Stimulated activated CD8-positive, alpha-beta memory T cell treated with anti-CD3 and anti-CD28 coated beads, Interleukin-2, amount 100 ng/mL, for 48 hours (primary cell): ENCODE measurements around the gene LMO7.
"Not testable (repeated sequence)": the region's sequence is repeated elsewhere in the genome, so short reads cannot be mapped to it uniquely, and the experiment has no call there.

Experiments
- DNase-seq, 2 donors: peaks; one replicate each; pipeline ENCODE4 v3.0.0-alpha.2; 2020; ENCODE audit warnings: low read depth in 2 of 2

LMO7 gene

GRCh38 chr13:75743072-75743471 lies 106.9 kb downstream of the LMO7 start:
- DNase-seq: not testable (repeated sequence)

DNA sequence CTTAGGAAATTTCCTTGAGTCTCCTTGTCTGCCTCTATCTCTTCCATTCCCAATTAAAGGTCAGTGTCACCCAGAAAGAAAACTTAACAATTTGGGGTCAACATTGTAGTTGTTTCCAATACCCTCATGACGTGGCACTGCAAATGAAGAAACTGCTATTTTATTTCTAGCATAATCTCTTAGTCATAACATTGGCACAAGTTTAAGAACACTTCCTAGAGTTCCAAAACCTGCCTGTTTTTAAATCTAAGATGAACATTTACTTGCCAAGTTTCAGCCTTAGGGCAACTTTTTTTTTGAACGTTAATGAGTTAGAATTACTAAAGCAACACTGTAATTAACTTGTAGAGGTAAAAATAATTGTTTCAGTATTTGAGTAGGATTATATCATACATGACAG lies 108.0 kb downstream of the LMO7 start:
- no peak for DNase-seq

DNA sequence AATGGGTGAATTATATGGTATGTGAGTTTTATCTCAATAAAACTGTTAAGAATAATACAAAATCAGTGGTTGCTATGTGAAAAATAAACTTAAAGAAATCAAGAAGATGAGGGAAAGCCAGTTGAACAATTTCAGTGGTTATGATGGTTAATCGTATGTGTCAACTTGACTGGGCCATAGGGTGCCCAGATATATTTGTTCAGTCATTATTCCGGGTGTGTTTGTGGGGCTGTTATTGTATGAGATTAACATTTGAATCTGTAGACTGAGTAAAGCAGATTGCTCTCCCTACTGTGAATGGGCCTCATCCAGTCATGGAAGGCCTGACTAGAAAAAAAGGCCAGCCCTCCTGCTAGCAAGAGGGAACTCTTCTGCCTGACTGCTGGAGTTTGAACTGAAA lies 109.3 kb downstream of the LMO7 start:
- DNase-seq: no peak

- DNase-seq: no peak
Observed at GRCh38 chr13:75748874-75749273, 112.7 kb downstream of the LMO7 start.

- DNase-seq: no peak
Observed at GRCh38 chr13:75749407-75749806, 113.3 kb downstream of the LMO7 start.

DNA sequence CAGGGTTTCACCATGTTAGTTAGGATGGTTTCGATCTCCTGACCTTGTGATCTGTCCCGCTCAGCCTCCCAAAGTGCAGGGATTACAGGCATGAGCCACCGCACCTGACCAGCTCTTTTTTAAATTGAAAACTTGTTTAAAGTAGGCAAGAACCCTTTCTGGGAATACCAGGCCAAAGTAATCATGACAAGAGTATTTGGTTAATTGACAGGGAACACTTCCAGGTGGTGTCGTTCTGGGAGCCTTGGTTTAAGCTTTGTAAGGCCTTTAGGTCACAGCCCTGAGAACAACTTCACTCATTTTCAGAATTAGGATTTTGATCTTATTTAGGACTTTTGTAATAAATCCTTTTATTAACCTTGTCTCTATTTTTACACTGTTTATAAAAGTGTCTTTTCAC lies 115.2 kb downstream of the LMO7 start:
- DNase-seq: no peak

DNA sequence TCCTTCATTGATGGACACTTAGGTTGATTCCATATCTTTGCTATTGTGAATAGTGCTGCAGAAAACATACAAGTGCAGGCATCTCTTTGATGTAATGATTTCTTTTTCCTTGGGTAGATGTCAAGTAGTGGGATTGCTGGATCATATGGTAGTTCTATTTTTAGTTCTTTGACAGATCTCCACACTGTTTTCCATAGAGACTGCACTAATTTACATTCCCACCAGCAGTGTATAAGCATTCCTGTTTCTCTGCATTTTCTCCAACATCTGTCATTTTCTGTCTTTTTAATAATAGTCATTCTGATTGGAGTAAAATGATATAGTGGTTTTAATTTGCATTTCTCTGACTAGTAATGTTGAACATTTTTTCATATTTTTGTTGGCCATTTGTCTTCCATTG lies 116.7 kb downstream of the LMO7 start:
- no peak for DNase-seq

DNA sequence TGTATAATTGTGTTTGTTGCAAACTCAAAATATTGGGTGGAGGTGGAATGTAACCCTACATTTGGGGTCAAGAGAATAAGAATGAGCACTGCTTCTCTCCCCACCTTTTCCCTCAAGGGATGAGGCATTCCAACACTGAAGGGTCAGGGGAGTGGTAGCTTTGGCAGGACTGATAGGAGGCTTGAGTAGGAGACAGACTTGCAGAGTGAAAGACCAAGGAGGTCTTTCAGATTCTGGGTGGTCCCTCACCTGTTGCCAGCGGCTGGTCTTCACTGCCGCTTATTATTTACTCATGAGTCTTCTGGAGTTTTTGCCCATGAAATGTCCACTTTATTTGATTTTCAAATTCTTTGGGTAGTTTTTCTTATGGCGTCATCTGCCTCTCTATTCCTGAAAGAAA lies 118.8 kb downstream of the LMO7 start:
- no peak for DNase-seq

DNA sequence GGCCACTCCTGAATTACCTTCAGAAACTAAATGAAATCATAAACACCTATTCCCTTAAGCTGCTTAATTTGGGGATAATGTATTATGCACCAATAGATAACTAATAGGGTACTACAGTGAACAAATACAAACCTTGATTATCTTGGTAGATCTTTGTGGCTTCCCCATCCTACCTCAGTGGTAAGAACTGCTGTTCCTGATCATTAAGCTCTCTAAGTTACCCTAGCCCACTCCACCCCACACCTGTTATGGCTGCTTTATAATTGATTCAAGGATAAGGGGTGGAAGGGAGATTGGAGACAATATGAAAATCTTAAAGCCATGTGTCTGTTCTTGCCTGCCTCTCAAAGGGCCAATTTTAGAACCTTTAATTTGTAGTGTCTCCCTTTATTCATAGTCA lies 121.2 kb downstream of the LMO7 start:
- no peak for DNase-seq

- DNase-seq: no peak
Observed at GRCh38 chr13:75759531-75759930, 123.4 kb downstream of the LMO7 start.

- DNase-seq: no peak
Observed at GRCh38 chr13:75760131-75761021, 124.2 kb downstream of the LMO7 start.

DNA sequence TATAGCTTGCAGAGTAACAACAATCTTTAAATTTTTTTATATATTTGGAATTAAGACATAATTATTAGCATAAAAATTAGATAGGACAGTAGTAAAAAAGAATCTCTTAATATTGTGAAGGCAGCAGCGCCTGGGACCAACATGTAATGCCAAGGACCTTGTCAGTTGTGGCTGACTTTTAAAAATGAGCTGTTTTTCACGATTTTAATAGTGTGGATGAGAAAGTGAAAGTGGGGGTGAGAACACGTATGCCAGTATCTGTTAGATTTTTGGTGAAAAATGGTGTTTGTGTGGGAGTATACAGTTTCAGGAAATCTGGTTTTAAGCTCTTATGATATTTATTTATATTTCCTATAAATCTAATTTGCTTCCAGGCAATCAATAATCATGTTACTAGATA lies 125.2 kb downstream of the LMO7 start:
- DNase-seq: no peak

DNA sequence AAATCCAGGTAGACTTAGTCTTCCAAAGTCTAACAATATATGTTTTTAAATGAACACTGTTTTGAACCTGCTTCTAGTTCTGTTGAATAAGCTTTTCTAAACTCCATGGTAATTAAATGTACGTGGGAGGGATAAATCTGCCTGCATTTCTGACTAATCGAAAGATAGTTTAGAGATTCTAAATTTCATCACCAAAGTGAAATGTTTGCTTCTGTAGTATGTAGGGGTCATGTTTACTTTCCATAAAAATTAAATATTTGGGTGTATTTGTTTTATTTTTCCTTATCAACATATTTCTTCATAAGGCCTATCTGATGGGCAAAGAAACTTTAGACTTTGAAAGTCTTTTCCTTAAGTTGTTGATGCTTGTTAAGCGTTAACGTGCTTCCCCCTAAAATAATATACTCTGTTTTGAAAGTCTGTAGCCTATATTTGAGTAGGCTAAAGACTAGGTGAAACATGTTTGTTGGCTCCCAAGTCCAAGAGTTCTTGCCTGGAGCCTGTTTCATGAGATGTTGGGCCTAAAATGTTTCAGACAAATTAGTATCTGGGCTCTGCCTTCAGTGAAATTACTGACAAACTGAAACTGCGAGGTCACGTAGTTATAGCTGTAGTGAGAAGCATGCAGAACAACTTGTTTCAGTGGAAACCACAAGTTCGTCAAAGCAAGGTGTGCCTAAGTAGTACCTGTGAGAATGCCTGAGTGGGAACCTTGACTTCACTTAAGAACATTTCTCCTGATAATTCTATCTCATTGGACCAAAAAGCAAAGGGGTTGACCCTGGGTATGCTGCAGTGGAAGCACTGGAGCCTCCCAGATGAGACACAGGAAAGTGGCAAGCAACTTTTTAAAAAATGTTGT lies 126.2 kb downstream of the LMO7 start:
- DNase-seq: no peak

GRCh38 chr13:75762955-75763354 lies 126.8 kb downstream of the LMO7 start:
- DNase-seq: no peak

DNA sequence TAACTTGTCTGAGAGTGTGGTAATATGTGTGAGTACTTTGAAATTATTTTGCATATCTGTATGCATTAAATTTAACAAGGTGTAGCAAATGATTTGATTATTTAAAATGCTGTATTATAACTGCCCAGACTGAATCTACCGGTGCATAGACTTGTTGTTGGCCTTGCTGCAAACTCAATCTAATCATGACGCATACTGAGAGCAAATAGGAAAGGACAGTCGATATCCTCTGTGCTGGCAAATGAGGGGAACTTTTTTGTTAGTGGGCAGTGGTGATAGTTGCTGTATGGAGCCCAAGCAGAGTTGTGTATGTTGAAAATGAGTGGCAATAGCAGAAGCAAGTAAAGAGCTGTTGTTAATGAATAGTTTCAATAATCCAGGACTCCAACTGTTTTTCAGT lies 127.4 kb downstream of the LMO7 start:
- no peak for DNase-seq

- no peak for DNase-seq
Observed at GRCh38 chr13:75764251-75764925, 128.3 kb downstream of the LMO7 start.

GRCh38 chr13:75764926-75765310 lies 128.8 kb downstream of the LMO7 start:
- no peak for DNase-seq

GRCh38 chr13:75766636-75767035 lies 130.5 kb downstream of the LMO7 start:
- no peak for DNase-seq

DNA sequence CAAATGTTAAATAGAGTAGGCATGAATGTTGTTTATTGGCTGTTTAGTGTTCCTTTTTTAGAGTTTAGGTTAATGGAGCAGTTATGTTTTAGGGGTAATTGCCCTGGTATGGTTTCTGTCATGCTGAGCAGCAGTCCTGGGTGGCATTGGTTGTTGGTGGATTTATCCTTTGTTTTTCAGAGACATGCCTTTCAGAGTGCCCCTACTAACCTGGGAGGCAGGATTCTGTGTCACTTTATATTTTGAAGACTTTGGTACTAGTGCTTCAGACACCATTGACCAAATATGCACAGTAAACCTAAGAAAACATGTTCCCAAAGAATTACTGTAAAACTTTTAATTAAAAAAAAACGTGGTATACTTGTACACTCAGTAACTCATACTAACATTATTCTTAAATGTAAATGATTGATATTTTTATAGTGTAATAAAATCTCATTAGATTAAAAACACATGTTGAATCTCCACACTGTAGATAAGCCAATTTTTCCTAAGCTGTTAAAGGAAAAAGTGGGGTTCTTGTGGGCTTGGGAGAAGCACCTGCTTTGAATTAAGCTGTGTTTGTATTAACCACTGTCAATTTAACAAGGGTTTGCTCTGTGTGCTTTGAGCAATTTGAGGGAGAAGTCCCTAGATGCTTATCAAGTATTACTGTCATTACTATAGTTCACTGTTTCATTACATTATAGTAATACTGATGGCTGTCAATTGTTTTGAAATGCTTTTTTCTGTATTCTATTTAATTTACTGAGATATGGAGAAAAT lies 133.2 kb downstream of the LMO7 start:
- no peak for DNase-seq

DNA sequence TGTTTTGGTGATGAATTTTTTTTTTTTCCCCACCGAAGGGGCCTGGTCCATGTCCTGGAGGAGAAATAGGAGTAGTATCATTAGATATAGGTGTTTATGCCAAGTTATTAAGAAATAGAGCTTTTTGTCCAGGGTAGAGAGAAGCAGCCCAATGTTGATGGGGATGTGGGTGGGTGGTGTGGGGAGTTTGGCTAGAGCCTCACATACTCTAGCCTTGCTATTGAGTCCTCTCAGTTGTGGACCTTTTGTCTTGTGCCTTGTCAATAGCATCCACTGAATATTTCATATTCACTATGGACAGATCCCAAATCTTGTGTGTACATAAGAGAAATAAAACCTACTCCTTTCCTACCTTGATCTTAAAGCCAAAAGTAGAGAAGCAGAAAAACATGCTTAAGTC lies 134.0 kb downstream of the LMO7 start:
- no peak for DNase-seq

GRCh38 chr13:75770592-75771011 lies 134.5 kb downstream of the LMO7 start:
- no peak for DNase-seq

DNA sequence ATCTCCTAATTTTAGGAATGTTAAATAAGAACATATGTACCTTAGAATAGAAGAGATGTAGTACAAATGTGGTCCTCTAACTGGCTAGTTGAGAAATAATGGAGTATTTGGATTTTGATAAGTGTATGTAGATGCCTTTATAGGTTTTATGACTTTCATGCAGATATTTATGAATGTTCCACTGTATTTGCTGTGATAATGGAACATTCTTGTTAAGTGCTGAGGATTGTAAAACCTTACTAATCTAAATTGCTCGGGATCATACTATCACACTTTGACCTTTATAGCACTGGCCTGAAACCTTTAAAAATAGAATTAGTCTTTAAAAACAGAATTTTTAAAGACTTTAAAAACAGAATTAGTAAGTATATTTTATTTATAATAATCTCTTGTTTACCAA lies 135.1 kb downstream of the LMO7 start:
- DNase-seq: no peak
